ENCODE data around the gene STBD1.
"Not testable (repeated sequence)": the region's sequence is repeated elsewhere in the genome, so short reads cannot be mapped to it uniquely, and the experiment has no call there.

STBD1 gene

DNA sequence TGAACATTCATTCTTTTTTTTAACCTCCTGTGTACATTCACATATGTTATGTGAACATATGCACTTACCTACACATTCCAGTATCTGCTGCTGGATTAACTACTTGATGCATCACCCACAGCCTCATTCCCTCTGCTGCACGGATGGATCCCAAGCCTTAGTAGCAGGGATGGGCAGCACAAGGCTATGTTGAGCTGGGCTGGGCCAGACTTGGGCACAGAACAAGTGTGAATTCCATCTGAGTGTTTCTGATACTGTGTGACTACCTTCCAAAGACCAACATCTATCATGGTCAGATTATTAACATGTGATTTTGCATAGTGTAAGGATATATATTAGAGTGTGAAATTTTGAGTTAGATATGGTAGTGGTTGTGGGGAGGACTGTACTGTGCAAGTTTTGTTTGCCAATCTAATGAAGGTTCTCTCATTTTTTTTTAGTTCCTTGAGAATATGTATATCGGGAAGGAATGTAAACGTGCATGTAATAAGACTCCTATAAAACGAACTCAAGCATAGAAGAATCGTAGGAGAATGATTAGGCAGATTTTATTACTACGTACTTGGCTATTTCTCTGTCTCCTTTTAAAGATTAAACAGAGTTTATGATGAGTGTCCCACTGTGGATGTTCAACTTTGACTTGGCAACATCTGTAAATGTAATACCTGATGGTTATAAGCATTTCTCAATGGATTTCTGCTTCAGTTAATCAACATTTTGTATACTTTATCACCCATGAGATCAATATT is 23.4 kb upstream of the STBD1 start:
- no peak overlapping the region for H3K27ac ChIP-seq
- H4K20me1 ChIP-seq, result no peaks in the 10 kb centered on the region
- no peaks in the 10 kb centered on the region for H3K27me3 ChIP-seq
- H3K36me3 ChIP-seq, result no peaks in the 10 kb centered on the region
- no peak overlapping the region for H3K4me3 ChIP-seq
- no peaks in the 10 kb centered on the region for H3K4me1 ChIP-seq
- peaks cover 8% of the 10 kb centered on the region; the same call in 1 of the 2 replicates for H3K9me3 ChIP-seq
- no peak for TF ChIP-seq Cebpa-rat (IDR thresholded peaks at IDR 0.05)
- H3K9ac ChIP-seq, result no peak overlapping the region
- no peak overlapping the region for H3K4me2 ChIP-seq

DNA sequence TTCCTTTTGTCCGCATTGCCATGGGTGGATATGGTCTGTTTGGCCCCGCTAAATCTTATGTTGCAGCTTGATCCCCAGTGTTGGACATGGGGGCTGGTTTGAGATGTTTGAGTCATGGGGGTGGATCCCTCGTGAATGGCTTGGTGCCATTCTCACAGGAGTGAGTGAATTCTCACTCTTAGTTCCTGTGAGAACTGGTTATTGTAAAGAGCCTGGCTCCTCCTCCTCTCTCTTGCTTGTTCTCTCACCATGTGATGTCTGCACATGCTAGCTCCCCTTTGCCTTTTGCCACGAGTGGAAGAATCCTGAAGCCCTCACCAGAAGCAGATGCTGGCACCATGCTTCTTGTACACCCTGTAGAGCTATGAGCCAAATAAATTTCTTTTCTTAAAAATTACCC is 22.6 kb upstream of the STBD1 start:
- no peak overlapping the region for H3K27ac ChIP-seq
- H3K4me3 ChIP-seq, result no peak overlapping the region
- no peak for TF ChIP-seq Cebpa-rat (IDR thresholded peaks at IDR 0.05)
- H3K9me3 ChIP-seq, result peaks cover 8% of the 10 kb centered on the region; the same call in 1 of the 2 replicates
- H4K20me1 ChIP-seq, result no peaks in the 10 kb centered on the region
- H3K36me3 ChIP-seq, result no peaks in the 10 kb centered on the region
- no peaks in the 10 kb centered on the region for H3K27me3 ChIP-seq
- H3K9ac ChIP-seq, result no peak overlapping the region
- no peak overlapping the region for H3K4me2 ChIP-seq
- no peaks in the 10 kb centered on the region for H3K4me1 ChIP-seq

DNA sequence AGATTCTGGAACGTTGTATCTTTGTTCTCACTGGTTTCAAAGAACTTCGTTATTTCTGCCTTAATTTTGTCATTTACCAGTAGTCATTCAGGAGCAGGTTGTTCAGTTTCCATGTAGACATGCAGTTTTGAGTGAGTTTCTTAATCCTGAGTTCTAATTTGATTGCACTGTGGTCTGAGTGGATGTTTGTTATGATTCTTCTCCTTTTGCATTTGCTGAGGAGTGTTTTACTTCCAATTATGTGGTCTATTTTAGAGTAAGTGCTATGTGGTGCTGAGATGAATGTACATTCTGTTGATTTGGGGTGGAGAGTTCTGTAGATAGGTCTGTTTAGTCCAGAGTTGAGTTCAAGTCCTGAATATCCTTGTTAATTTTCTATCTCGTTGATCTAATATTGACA is 18.7 kb upstream of the STBD1 start:
- not testable (repeated sequence) for H3K4me3 ChIP-seq, H3K9me3 ChIP-seq, H3K27me3 ChIP-seq, H4K20me1 ChIP-seq, H3K4me1 ChIP-seq, H3K27ac ChIP-seq, H3K36me3 ChIP-seq, H3K9ac ChIP-seq, H3K4me2 ChIP-seq

DNA sequence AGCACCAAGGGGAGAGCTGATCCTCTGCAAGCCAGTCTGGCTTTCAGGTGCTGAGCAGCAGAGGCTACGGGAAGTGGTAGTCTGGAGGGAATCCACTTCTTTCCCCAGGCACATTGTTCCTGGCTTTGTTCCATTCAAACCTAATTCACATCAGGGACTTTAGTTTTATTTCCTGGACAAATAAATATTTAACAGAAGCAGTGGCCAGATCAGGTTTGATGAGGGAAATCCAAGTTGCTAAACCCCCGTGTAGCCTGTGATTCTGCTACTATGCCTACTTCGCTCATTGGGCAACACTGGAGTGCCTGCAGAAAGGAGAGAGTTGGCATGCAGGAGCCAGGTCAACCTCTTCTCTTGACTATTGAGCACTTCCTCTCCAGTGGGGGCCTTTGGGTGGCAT is 13.8 kb upstream of the STBD1 start:
- no peaks in the 10 kb centered on the region for H3K36me3 ChIP-seq
- peaks cover 17% of the 10 kb centered on the region for H3K9me3 ChIP-seq
- no peaks in the 10 kb centered on the region for H3K4me1 ChIP-seq
- no peak overlapping the region for H3K9ac ChIP-seq
- no peak for TF ChIP-seq Cebpa-rat (IDR thresholded peaks at IDR 0.05)
- no peak overlapping the region for H3K4me3 ChIP-seq
- H3K4me2 ChIP-seq, result no peak overlapping the region
- H3K27ac ChIP-seq, result no peak overlapping the region
- no peaks in the 10 kb centered on the region for H3K27me3 ChIP-seq
- no peaks in the 10 kb centered on the region for H4K20me1 ChIP-seq

DNA sequence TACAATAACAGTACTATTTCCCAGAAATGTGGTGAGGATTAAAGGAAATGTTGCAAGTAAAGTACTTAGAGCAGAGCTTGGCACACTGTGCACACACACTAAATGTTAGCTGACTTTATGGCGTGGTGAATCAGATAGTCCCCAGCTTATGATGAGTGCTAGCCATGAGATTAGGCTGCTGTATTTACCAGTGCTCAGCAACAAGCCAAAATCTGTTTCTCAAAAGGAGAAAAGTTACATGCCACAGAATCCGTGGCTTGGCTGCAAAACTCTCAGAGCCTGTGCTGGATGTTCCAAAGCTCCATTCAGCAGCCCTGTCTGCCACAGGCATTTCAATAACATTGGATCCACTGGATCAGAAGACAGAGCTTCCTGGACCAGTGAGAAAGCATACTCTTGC is 12.8 kb upstream of the STBD1 start:
- no peaks in the 10 kb centered on the region for H3K36me3 ChIP-seq
- no peaks in the 10 kb centered on the region for H3K27me3 ChIP-seq
- no peak overlapping the region for H3K4me2 ChIP-seq
- H3K4me1 ChIP-seq, result no peaks in the 10 kb centered on the region
- H3K9ac ChIP-seq, result no peak overlapping the region
- no peak overlapping the region for H3K4me3 ChIP-seq
- no peak overlapping the region for H3K27ac ChIP-seq
- TF ChIP-seq Cebpa-rat (IDR thresholded peaks at IDR 0.05), result no peak
- H4K20me1 ChIP-seq, result no peaks in the 10 kb centered on the region
- H3K9me3 ChIP-seq, result peaks cover 27% of the 10 kb centered on the region

DNA sequence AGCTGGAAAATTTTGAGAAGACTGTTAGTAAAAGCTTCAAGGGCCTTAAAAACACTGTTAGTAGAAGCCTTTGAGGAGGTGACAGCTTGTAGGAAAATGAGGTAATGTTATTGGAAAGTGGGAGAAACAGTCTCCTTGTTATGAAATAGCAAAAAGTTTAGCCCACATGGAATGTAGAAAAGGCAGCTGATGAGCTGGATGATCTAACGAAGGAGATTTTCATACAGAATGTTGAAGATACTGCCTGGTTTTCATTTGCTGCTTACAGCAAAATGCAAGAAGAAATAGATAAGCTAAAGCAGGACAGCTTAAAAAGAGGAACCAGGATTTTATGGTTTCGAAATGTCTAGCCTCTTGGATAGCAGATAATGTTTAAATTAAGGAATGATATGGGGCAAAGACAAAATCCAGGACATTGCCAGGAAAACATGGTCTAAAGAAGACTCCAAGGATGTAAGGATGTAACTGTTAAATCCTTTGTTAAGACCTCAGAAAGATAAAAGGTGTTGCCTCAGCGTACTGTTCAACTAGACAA is 10.2 kb upstream of the STBD1 start:
- H3K4me1 ChIP-seq, result no peaks in the 10 kb centered on the region
- no peak overlapping the region for H3K4me3 ChIP-seq
- no peak overlapping the region for H3K4me2 ChIP-seq
- H3K27ac ChIP-seq, result no peak overlapping the region
- H3K9ac ChIP-seq, result no peak overlapping the region
- no peaks in the 10 kb centered on the region for H4K20me1 ChIP-seq
- no peaks in the 10 kb centered on the region for H3K27me3 ChIP-seq
- peaks cover 36% of the 10 kb centered on the region for H3K9me3 ChIP-seq
- H3K36me3 ChIP-seq, result no peaks in the 10 kb centered on the region
- no peak for TF ChIP-seq Cebpa-rat (IDR thresholded peaks at IDR 0.05)

DNA sequence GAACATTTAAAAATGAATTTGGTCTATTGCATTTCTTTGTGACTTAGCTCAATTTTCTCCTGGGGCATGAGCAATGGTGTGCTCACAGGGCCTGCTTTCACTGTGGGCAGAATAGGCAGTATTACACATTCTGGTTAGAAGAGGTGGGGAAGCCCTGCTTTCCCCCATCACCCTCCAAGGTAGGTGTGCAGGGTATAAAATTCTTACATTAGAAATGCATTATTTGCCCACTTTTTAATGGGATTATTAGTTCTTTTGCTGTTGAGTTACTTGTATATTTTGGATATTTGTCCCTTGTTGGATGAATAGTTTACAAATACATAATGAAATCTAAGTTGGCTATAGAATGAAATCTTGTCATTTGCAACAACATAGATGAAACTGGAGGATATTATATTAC is 8.3 kb upstream of the STBD1 start:
- peaks cover 36% of the 10 kb centered on the region for H3K9me3 ChIP-seq
- no peaks in the 10 kb centered on the region for H3K4me1 ChIP-seq
- no peaks in the 10 kb centered on the region for H3K27me3 ChIP-seq
- no peak overlapping the region for H3K9ac ChIP-seq
- no peaks in the 10 kb centered on the region for H3K36me3 ChIP-seq
- H4K20me1 ChIP-seq, result no peaks in the 10 kb centered on the region
- no peak for TF ChIP-seq Cebpa-rat (IDR thresholded peaks at IDR 0.05)
- H3K4me2 ChIP-seq, result no peak overlapping the region
- no peak overlapping the region for H3K4me3 ChIP-seq
- H3K27ac ChIP-seq, result no peak overlapping the region

DNA sequence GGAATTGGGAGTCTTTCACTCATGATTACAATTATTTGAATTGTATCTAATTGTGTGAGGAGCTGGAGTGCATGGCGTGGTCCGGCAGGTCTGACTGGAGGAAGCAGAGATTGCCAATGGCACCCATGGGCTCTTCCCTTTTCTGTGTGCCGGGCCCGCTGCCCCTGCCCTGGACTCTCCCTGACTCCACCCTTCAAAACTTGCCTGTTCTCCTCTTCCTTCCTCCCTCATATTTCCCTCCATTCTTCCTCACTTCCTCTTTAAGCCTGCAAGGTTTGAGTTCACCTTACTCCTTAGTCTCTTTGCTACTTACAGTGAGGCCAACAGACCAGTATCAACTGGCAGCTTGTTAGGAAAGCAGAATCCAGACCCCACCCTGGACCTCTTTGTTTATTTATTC is 6.5 kb upstream of the STBD1 start:
- H3K9ac ChIP-seq, result no peak overlapping the region
- no peaks in the 10 kb centered on the region for H3K27me3 ChIP-seq
- H3K27ac ChIP-seq, result no peak overlapping the region
- no peaks in the 10 kb centered on the region for H4K20me1 ChIP-seq
- no peak overlapping the region for H3K4me3 ChIP-seq
- no peaks in the 10 kb centered on the region for H3K36me3 ChIP-seq
- no peak overlapping the region for H3K4me2 ChIP-seq
- no peak for TF ChIP-seq Cebpa-rat (IDR thresholded peaks at IDR 0.05)
- peaks cover 36% of the 10 kb centered on the region for H3K9me3 ChIP-seq
- H3K4me1 ChIP-seq, result peaks cover 6% of the 10 kb centered on the region

DNA sequence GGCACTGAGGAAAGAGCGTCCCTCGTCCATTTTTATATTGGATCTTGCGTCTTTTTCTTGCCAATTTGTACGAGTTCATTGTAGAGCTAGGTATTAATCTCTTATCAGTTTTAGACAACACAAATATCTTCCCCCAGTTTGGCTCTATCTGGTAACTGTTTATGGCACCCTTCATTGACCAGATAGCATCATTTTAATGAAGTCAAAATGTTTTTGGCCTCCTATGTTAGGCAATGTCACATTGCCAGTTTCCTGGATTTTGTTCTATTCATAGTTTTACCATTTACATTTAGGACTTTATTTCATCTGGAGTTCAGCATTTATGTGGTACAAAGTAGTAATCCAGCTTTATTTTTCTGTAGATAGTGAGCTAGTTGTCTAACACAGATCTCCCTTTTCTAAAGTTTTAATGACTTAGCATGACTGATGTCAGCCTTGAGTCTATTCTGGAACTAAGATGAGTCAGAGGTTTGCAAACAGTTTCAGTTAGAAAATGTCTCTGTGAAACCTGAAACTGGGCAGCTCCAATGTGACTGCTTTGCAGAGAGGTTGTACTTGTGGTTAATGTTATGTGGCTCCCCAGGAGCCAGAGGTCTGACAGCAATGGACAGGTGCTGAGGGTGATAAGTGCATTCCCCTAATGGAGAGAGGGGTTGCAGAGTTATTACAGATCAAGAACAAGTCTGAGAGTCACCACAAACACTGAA is 5.3 kb upstream of the STBD1 start:
- H4K20me1 ChIP-seq, result no peaks in the 10 kb centered on the region
- no peak overlapping the region for H3K27ac ChIP-seq
- H3K27me3 ChIP-seq, result no peaks in the 10 kb centered on the region
- peaks cover 13% of the 10 kb centered on the region for H3K4me1 ChIP-seq
- H3K36me3 ChIP-seq, result no peaks in the 10 kb centered on the region
- H3K4me3 ChIP-seq, result no peak overlapping the region
- no peak for TF ChIP-seq Cebpa-rat (IDR thresholded peaks at IDR 0.05)
- no peak overlapping the region for H3K9ac ChIP-seq
- H3K9me3 ChIP-seq, result peaks cover 38% of the 10 kb centered on the region
- H3K4me2 ChIP-seq, result no peak overlapping the region

DNA sequence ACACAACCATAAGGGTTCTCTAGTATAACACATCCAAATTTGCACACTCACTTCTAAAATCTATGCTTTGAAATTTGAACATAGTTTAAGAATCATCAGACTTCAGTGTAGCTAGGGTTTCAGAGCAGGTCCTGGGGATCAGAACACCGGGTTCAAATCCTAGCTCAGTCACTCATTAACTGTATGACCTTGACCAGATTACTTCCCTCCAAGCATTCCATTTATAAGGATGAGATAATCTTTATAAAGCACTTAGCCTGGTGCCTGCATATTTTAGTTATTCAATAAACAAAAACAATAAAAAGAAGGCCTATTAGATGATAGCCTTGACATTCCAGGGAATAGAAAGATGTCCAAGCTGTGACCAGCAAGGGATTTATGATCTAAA is 4.8 kb upstream of the STBD1 start:
- Histone ChIP-seq H3K36me3 (no peaks in the 10 kb centered on the region), H3K27ac (no peak overlapping the region), H3K4me3 (no peak overlapping the region), H3K9ac (no peak overlapping the region), H3K27me3 (no peaks in the 10 kb centered on the region), H3K9me3 (peaks cover 38% of the 10 kb centered on the region), H3K4me1 (peaks cover 13% of the 10 kb centered on the region), H4K20me1 (no peaks in the 10 kb centered on the region), H3K4me2 (no peak overlapping the region)
- no peak for TF ChIP-seq Cebpa-rat (IDR thresholded peaks at IDR 0.05)

Measured in BLaER1 (cell line).